PFSK-1 (cell line): Measurements from ENCODE around the gene TNIP2.

Experiments used
- FOXP2 ChIP-seq: optimal IDR thresholded peaks from 2 replicates; pipeline ENCODE3; 2011; ENCODE audit warnings: borderline replicate concordance, control low read depth, inconsistent platforms; ENCODE audit not compliant: insufficient read depth; ENCODE audit errors: extremely low read length, extremely low read depth
- POLR2AphosphoS5 ChIP-seq: IDR thresholded peaks from 2 replicates; pipeline ENCODE4 v1.6.1; 2012; ENCODE audit warnings: low read depth, mild to moderate bottlenecking, control low read depth, low read length, moderate library complexity
- SIN3A ChIP-seq: IDR thresholded peaks from 2 replicates; pipeline ENCODE4 v1.6.1; 2012; ENCODE audit warnings: mild to moderate bottlenecking, low read length, moderate library complexity, borderline replicate concordance; ENCODE audit not compliant: insufficient read depth
- TAF1 ChIP-seq: IDR thresholded peaks from 2 replicates; pipeline ENCODE4 v1.6.1; 2012; ENCODE audit warnings: low read length, control low read depth, borderline replicate concordance; ENCODE audit not compliant: insufficient read depth
- TF ChIP-seq, protein P1 (sequence below), 2 experiments: IDR thresholded peaks; 2 replicates each; pipeline versions ENCODE4 v1.6.1 to v1.8.0; 2011 to 2012; ENCODE audit warnings: low read depth in 2 of 2, low read length in 2 of 2, control low read depth in 1 of 2, inconsistent platforms in 1 of 2, mild to moderate bottlenecking in 1 of 2, moderate library complexity in 1 of 2; ENCODE audit not compliant: insufficient read depth in 1 of 2

DNA sequence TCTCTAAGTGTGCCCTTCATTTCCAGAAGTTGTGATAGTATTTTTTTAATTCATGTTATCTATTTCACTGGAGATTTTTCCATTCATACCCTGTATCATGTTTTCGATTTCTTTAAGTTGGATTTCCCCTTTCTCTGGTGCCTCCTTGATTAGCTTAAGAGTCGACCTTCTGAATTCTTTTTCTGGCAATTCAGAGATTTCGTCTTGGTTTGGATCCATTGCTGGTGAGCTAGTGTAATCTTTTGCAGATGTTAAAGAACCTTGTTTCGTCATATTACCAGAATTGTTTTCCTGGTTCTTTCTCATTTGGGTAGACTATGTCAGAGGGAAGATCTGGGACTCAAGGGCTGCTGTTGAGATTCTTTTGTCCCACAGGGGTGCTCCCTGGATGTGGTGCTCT lies 27.7 kb upstream of the TNIP2 start:
- TF ChIP-seq TAF1 = no peak
- TF ChIP-seq, protein P1, sequence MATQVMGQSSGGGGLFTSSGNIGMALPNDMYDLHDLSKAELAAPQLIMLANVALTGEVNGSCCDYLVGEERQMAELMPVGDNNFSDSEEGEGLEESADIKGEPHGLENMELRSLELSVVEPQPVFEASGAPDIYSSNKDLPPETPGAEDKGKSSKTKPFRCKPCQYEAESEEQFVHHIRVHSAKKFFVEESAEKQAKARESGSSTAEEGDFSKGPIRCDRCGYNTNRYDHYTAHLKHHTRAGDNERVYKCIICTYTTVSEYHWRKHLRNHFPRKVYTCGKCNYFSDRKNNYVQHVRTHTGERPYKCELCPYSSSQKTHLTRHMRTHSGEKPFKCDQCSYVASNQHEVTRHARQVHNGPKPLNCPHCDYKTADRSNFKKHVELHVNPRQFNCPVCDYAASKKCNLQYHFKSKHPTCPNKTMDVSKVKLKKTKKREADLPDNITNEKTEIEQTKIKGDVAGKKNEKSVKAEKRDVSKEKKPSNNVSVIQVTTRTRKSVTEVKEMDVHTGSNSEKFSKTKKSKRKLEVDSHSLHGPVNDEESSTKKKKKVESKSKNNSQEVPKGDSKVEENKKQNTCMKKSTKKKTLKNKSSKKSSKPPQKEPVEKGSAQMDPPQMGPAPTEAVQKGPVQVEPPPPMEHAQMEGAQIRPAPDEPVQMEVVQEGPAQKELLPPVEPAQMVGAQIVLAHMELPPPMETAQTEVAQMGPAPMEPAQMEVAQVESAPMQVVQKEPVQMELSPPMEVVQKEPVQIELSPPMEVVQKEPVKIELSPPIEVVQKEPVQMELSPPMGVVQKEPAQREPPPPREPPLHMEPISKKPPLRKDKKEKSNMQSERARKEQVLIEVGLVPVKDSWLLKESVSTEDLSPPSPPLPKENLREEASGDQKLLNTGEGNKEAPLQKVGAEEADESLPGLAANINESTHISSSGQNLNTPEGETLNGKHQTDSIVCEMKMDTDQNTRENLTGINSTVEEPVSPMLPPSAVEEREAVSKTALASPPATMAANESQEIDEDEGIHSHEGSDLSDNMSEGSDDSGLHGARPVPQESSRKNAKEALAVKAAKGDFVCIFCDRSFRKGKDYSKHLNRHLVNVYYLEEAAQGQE (IDR thresholded peaks at IDR 0.05; ENCODE audit: insufficient read depth in 1 of 2, low read depth in 2 of 2, low read length in 2 of 2) = no peak
- TF ChIP-seq POLR2AphosphoS5 = no peak
- no peak for TF ChIP-seq SIN3A
- no peak for TF ChIP-seq FOXP2
